Suprapubic skin (tissue), 4 donors: ENCODE data around the gene CADPS.

ENCODE experiments used
- CTCF ChIP-seq, 2 donors: fragments of 200-600 bp in 1 of 2; fragments of 450-650 bp in 1 of 2; sonication (generic) in 1 of 2; IDR thresholded peaks; one replicate each; pipeline ENCODE4 v1.5.1; 2016 to 2019; ENCODE audit warnings: antibody characterized with exemption in 2 of 2, mild to moderate bottlenecking in 1 of 2, moderate library complexity in 1 of 2
- EP300 ChIP-seq: sonication (generic); formaldehyde crosslinking; IDR thresholded peaks from one replicate; pipeline ENCODE4 v1.6.1; 2017; ENCODE audit warnings: antibody characterized with exemption
- POLR2A ChIP-seq, 2 donors: fragments of 450-650 bp; IDR thresholded peaks; one replicate each; pipeline ENCODE4 v1.6.1; 2017; ENCODE audit warnings: antibody characterized with exemption in 2 of 2, mild to moderate bottlenecking in 2 of 2, moderate library complexity in 2 of 2
- POLR2AphosphoS5 ChIP-seq, 3 donors: sonication (generic); formaldehyde crosslinking; IDR thresholded peaks; one replicate each; pipeline ENCODE4 v1.6.1; 2017; ENCODE audit warnings: antibody characterized with exemption in 3 of 3

- TF ChIP-seq CTCF (IDR thresholded peaks at IDR 0.05), result no peak
- TF ChIP-seq POLR2A (IDR thresholded peaks at IDR 0.05), result no peak
- no peak for TF ChIP-seq POLR2AphosphoS5 (IDR thresholded peaks at IDR 0.05)
- TF ChIP-seq EP300, result no peak
Measured at GRCh38 chr3:62370858-62371719, 504.1 kb downstream of the CADPS start.
